Mucosa of descending colon (tissue), 3 donors: Measurements from ENCODE around the gene IRAK2. TPM values are rescaled to one million over a fixed set of nuclear protein-coding genes. Genes with fewer than 3 reads are reported as not detected.

ENCODE experiments used
- ATAC-seq: fragments of 200-7000 bp; cut with Tn5 transposase; one replicate; pipeline ENCODE4 v1.9.1; 2020; ENCODE audit warnings: mild to moderate bottlenecking, moderate library complexity
- DNase-seq, 3 donors: peaks; one replicate each; pipeline ENCODE4 v3.0.0-alpha.2; 2020
- H3K36me3 ChIP-seq: fragments of 200-600 bp; one replicate; pipeline ENCODE4 v1.8.0; 2021; ENCODE audit warnings: low read depth, mild to moderate bottlenecking
- H3K4me1 ChIP-seq: fragments of 200-600 bp; one replicate; pipeline ENCODE4 v1.8.0; 2021; ENCODE audit warnings: low read depth, mild to moderate bottlenecking
- H3K4me3 ChIP-seq: fragments of 200-600 bp; one replicate; pipeline ENCODE4 v1.8.0; 2021; ENCODE audit warnings: mild to moderate bottlenecking
- H3K9me3 ChIP-seq: fragments of 200-600 bp; one replicate; pipeline ENCODE4 v1.8.0; 2021; ENCODE audit warnings: mild to moderate bottlenecking
- CTCF ChIP-seq: fragments of 200-600 bp; IDR thresholded peaks from one replicate; pipeline ENCODE4 v1.8.0; 2022; ENCODE audit warnings: antibody characterized with exemption, mild to moderate bottlenecking
- intact Hi-C, 2 donors: fragments of 100-400 bp; cut with DNase I in 1 of 2; cut with micrococcal nuclease in 1 of 2; formaldehyde crosslinking; loops; one replicate each; pipeline versions ENCODE4 v1.11.0 to v1.11.1; 2022; cut with DNase I, micrococcal nuclease
- total RNA-seq, 3 donors: library from RNA; stranded (reverse); fragmentation: NEBNext Ultra II Directional in 2 of 3; extraction: Animal tissue kit (Norgen Biotek cat#: 25700) in 2 of 3; gene quantifications; one replicate each; pipeline versions ENCODE4 v1.2.1 to v1.2.4, GENCODE V29; 2021 to 2023
- donor health status: DM: no; HTN: no; CAD: no; lungs with moderate emphysema.
- donor health status: DM: no; HTN: no; CAD: no.
- donor health status: DM: no; HTN: yes; CAD: no.

Gene IRAK2
- total RNA-seq, 3 donors from 2014 or later: 1.1 to 3.2 (median 2.4) TPM

- Histone ChIP-seq H3K4me1 (no peaks in the 10 kb centered on the region), H3K4me3 (no peak overlapping the region), H3K36me3 (no peaks in the 10 kb centered on the region), H3K9me3 (no peaks in the 10 kb centered on the region)
- ATAC-seq (no peak), DNase-seq (no peak)
- no peak for TF ChIP-seq CTCF
- intact Hi-C loops: no loop called here
Measured at GRCh38 chr3:10290481-10291176, 125.9 kb downstream of the IRAK2 start.

GRCh38 chr3:10291641-10292040, 126.9 kb downstream of the IRAK2 start:
- Histone ChIP-seq H3K4me1 (no peaks in the 10 kb centered on the region), H3K36me3 (no peaks in the 10 kb centered on the region), H3K4me3 (no peak overlapping the region), H3K9me3 (no peaks in the 10 kb centered on the region)
- no peak for DNase-seq
- intact Hi-C loops: no loop called here
- TF ChIP-seq CTCF: no peak
- ATAC-seq: no peak

- Histone ChIP-seq H3K9me3 (no peaks in the 10 kb centered on the region), H3K36me3 (no peaks in the 10 kb centered on the region), H3K4me1 (no peaks in the 10 kb centered on the region), H3K4me3 (no peak within 1 kb of the TSS)
- DNase-seq (no peak), ATAC-seq (peak; percentile 48)
- no peak for TF ChIP-seq CTCF
- intact Hi-C loops: no loop called here
Measured at GRCh38 chr3:10292505-10293419, 128.0 kb downstream of the IRAK2 start, which contains the start of gene GHRL. TSS of gene GHRL (minus strand) at chr3:10292947. CDS start at chr3:10290180, 2,767 bp downstream.

Other genes starting within 250 kb of the IRAK2 start
- gene IL17RC, start 247.8 kb upstream of the IRAK2 start, total RNA-seq: 10 to 100 TPM; 36.1 to 45.6 (median 44.0) TPM
- 10 to 100 TPM; 16.7 to 54.1 (median 29.3) TPM for gene CRELD1, start 231.1 kb upstream of the IRAK2 start, total RNA-seq
- gene PRRT3, start 212.5 kb upstream of the IRAK2 start, total RNA-seq: 1 to 10 TPM; 1.0 to 1.8 (median 1.2) TPM
- gene EMC3, start 178.1 kb upstream of the IRAK2 start, total RNA-seq: 10 to 100 TPM; 61.2 to 75.5 (median 74.6) TPM
- 10 to 100 TPM in 1 of 3 donors, 1 to 10 TPM in 2; 3.8 to 12.9 (median 5.4) TPM for gene FANCD2, start 138.5 kb upstream of the IRAK2 start, total RNA-seq
- gene FANCD2OS, start 56.7 kb upstream of the IRAK2 start, total RNA-seq: not detected
- gene BRK1, start 49.2 kb upstream of the IRAK2 start, total RNA-seq: 100 to 1,000 TPM in 1 of 3 donors, 10 to 100 TPM in 2; 71.7 to 118 (median 85.5) TPM
- gene VHL, start 23.1 kb upstream of the IRAK2 start, total RNA-seq: 10 to 100 TPM; 33.6 to 38.2 (median 36.2) TPM
- 10 to 100 TPM; 29.8 to 34.9 (median 34.4) TPM for gene TATDN2, start 83.5 kb downstream of the IRAK2 start, total RNA-seq
- under 1 TPM; 0.51 to 0.63 (median 0.55) TPM for gene GHRL, start 128.0 kb downstream of the IRAK2 start, total RNA-seq
- 100 to 1,000 TPM in 1 of 3 donors, 10 to 100 TPM in 2; 88.1 to 127 (median 95.3) TPM for gene SEC13, start 156.2 kb downstream of the IRAK2 start, total RNA-seq